Activated T-cell treated with anti-CD3 and anti-CD28 coated beads for 4 hours (primary cell): ENCODE results near the gene MLLT3.
A peak's percentile ranks its signal among the peaks of the same experiment; 100 is the strongest.

Experiments used
- DNase-seq: peaks from one replicate; pipeline ENCODE4 v3.0.0-alpha.2; 2020

The MLLT3 gene

DNA sequence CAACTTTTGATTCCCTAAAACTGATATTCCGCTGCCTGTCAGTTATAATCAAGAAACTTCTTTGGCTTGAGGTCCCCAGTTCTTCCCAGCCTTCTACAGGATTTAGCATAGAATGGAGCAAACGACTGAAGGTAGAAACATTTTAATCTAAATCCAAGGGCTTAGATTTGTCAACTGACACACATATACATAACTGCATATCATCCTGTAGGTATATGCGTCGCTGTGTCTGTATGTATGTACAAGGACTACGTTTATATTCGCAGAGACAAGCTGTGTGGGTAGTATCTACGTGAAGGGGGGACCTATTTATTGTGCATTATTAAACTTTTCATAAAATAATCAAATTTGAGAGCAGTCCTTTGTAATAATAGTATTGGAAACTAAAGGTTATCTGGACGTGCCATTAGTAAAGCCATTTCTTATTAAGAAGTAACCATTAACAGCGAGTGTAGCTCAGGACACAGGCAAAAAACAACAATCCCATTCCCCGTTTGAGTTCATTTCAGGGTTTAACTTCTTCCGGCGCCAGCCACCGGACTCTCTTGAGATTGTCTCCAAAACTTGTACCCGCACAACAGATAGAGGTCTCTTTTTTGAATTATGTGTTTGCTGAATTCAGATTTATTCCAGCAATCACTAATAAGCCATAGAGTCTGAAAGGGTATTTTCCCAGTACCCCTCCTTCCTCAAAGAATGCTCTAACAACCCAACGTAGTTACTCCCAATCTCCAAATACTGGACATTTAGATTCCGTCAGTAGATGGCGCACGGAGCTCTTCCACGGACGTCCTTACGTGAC, 2.1 kb upstream of the MLLT3 start:
- peak; percentile 17 for DNase-seq

DNA sequence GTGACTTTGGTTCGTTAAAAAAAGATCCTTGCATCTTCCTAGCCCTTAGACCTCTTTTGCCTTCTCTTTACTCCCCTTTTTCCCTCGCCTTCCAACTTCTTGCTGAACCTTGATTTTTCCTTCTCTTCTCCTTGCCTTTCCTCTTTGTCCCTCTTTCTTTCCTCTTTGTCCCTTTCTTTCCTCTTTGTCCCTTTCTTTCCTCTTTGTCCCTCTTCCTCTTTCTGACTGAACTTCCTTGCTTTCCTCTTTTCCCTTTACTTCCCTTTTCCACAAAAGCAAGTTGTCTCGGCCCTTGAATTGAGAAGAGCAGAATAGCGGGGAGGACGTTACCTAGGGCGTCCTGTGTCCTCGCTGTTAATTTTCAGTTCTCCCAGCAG, 1.4 kb upstream of the MLLT3 start:
- DNase-seq = no peak

DNA sequence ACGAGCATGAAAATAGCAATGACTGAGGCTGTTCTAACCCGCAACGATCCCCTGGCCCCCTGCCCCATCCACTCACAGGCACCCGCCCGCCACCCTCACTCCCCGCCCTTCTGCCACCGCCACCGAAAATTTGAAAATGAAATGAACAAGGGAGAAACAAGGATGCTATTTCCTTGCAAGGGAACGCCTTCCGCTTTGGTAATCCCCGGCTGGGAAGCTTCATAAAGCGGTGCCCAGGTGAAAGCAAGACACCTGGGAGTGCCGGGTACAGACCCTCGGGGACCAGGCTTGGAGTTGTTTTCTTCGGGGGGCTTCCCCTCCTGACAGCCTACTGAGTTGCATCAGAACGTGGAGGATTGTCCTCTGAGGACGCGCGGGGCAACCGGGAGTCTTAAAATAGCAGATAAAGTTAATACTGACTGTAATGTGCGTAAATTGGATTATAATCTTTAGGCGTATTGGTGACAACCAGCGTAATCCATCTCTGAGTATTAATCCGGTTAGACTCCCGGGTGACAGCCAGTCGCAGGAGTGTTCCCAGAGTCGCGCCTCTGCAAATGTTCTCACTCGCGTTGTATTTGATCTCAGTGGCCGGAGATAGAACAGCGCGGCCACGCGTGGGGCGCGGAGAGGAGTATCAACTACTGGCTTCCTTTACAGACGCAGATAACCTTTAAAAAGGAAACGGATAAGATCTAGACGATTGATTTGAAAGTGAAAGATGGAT, 885 bp upstream of the MLLT3 start:
- peak; percentile 45 for DNase-seq

DNA sequence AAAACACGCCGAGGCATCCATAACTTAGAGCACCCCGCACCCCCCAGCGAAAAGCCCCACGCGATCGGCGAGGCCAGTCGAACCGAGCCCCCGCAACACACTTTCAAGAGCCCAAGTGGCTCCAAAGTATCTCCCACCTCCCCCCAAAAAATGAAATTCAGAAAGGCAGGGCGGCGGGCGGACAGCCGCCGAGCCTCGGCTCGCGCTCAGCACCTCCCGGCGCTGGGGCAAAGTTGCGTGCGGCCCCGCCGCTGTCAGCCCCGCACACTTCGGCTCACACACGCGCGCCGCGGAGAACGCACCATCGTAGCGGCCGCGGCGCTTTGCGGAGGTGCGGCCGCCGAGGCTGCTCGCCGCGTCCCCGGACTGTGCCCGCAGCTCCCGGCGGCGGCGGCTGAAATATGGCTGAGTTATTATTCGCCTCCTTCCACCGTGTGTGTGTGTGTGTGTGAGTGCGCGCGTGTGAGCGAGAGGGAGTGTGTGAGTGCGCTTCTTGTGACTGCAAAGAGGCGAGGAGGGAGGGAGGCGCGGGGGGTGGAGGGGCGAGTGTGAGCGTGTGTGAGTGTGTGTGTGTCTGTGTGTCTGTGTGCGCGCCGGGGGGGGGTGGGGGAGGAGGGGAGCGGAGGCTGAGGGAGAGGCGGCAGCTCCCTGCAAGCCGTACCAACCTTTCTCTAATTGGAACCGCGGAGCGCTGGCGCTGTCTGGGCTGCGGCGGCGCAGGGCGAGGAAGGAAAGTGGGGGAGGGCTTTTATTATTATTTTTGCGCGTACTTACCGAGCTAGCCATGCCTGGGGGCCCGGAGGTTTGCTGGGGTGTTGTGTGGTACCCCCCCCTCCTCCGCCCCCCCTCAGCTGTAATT, 599 bp downstream of the MLLT3 start:
- peak; percentile 68 for DNase-seq

DNA sequence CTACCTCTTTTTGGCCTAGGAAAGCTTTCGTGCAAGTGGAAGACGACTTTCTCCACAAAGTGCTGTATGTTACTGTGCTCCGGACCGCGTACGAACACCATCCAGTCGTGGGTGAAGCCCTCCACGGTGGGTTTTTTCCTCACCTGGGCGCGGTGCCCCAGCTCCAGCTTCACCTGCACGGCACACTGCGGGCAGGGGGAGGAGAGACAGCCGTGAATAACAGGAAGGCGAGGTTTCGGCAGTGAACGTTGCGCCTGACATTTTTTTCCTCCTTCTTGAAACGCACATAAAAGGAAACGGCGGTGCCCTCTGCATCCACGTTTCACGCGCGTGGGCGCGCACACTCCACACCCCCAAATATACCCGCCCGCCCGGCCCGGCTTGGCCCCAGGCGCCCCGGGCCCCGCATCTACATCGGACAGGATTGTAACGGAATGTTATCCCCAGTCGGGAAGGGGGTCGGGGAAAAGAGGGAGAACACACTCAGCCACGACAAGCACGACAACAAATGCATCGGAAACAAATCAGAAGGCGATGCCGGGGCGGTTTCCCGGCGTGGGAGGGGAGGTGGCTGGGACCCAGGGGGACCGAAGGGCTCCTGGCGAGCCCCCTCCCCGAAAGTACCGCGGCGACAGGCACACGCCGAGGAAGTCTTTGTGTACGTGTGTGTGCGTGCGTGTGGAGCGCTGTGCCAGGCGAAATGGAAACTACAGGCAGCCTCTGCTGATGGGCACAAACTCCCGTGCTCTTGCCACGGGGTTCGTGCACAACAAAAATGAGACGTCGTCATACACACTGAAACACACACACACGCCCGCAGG, 1.4 kb downstream of the MLLT3 start:
- DNase-seq = peak; percentile 51

DNA sequence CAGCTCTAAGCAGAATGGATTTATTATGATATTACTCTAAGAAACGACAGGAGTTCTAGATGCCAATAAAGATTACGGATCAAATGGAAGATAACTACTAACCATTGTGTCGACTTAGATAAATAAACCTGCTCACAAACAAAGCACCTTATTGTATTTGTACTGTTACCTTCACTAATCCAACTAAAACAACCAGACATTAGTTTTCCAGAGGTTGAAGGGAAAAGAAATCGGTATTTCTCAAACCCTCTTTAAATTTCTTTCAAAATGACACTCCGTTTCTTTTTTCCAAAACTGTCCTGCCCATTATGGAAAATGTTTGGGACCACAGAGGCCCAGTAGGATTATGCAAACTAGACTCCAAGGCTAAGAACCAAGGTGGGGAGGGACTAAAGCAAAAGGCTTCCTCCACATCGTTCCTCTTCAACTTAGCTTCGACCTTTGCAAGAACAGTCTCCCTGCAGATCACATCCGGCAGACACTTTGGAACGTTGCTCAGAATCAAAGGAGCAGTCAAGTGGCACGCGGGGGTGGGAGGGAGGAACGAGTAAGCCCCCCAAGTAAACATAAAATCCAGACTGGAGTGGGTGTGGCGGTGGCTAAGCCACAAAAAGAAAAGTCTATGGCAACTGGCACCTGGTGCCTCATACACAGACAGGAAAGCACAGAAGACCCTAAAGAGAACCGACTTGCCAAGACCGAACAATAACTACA, 2.7 kb downstream of the MLLT3 start:
- no peak for DNase-seq

DNA sequence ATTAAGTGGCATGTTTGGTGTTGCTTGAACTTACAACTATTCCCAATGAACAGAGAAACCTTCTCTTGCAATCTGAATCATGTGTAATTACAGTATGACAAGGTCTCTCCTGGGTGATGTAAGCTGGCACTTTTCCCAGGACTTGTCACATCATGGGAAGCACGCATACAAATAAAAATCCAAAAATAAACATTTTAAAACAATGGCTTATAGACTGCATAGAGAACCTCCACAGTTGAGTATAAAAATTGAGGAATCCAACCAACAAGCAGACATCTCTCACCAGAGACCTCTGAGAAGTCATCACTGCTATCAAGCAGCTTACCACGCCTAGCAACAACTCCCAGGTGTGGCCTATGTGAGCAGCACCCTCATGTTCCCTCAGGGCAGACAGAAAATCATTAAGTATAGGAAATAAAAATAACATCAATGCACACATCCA, 3.9 kb downstream of the MLLT3 start:
- DNase-seq = no peak

DNA sequence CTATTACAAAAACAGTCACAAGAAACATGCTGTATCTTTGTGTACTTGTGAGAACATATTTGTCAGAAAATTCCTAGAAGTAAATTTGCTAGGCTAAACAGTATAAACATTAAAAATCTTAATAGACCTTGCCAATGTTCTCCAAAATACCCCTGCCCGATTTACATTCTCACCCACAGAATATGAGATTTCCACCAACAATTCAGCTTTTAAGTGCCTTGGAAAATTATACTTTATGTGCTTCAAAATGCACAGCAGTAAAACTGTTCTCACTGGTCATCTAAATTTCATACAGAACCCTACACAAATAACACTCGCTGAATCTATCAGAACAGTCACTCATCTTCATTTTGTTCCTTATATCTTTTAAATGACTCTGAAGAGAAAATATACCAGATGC, 5.5 kb downstream of the MLLT3 start:
- DNase-seq = no peak

DNA sequence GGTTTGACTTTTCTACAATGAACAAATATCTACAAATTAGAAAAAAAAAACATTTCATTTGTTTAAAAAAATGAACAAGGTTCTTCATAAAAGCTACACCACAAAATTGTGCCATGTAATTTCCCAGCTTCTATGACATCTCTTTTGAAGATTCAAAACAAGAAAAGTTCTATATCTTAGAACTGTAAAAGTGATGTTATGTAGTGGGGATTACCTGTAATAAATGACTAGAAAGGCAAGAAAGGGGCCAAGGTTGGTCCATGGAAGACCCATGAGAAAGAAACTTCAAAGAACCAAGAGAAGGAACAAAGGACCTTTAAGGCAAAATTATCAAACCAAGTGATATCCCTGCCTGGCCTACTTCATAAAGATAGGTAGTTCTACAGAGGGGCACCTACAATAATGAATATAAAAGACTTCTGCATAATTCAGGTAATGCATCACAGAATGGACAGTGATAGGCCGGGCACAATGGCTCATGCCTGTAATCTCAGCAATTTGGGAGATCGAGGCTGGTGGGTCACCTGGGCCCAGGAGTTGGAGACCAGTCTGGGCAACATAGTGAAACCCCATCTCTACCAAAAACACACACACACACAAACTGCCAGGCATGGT, 7.6 kb downstream of the MLLT3 start:
- DNase-seq = no peak

DNA sequence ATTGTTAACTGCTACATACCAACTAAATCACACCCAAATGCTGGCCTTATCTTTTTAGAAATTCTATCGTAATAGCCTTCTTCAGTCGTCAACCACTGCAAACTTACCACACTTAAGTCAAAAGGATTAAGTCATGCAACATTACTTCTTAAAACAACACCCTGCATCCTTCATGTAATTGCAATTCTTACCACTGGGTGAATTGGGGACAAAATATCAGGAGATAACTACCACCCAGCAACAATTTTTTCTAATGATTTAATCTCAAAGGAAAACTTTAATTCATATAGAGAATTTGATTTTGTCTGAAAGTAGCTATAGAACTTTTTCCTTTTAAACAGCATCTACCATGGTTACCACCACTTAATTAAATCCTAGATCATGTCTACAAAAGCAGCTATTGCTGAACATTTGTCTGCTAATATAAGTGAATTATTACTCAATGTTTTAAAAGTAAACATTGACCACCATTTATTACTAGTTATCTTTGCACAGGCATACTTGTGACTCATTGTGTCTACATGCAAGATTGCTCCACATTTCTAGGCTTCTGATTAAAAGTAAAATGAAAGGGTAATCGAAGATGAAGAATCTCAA, 10.5 kb downstream of the MLLT3 start:
- no peak for DNase-seq

DNA sequence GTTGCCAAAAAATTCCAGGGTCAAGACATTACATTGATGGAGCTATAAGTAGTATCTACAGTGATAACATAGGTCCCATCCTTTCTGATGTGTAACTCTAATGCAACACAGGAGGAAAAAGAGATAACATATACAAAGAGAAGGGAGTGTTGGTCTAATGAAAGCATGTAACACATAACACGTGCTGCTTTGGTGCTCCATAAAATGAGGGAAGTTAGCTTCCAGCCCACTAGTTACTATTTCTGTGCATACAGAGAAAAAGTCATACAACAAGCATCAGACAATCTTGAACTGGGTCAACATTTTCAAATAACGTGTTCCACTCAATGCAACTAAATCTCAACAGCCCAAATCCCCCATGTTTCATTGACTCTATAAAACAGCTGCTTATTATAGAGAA, 11.7 kb downstream of the MLLT3 start:
- no peak for DNase-seq

DNA sequence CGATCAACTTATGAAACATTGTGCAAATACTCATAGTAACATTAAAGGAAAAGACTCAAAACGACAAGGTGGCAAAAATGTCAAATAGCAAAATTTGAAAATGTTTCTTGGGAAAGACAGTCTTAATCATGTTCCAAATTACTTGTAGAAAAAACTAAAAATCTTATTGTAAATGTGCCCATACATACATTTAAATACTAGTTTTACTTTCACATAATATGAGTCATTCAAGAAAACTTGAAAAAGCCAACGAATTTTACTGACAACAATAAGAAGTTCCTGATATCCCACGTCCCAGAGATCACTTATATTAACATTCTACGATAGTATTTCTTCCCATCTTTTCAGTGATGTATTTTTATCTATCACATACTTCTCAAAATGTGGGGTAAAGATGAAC, 13.7 kb downstream of the MLLT3 start:
- DNase-seq = no peak

DNA sequence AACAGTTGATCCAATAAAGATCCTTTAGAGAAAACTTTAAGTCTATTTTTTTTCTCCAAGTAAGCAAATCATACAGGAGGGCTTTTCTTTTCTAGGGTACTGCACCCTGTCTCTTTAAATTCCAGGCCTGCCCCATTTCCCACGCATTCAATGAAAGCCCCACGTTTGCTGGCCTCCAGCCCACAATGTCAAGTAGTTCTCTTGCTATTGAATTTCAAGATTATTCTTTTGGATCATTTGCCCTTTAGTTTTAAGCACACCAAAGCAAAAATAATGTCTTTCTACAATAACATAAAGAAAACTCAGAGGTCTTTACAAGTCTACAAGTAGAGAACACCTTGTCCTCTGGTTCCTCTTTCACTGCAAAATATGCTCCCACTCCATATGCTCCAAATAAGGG, 15.6 kb downstream of the MLLT3 start:
- no peak for DNase-seq

DNA sequence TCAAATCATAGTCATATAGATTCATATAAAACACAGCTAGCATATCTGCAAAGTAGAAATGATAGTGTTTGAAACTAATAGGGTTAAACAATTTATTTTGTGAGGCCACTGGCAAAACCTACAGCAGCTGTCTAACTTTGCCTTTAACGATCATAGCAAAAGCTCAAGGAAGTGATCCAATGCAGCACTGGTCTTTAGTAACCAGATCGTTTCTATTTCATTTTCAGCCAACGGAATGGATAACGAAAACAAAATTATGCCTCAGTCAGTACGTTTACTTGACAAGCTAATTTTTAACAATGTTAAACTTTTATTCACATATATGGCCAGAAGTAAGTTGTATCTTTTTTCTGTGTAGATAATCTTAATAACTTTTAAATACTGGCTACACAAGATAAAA, 17.7 kb downstream of the MLLT3 start:
- DNase-seq = no peak

DNA sequence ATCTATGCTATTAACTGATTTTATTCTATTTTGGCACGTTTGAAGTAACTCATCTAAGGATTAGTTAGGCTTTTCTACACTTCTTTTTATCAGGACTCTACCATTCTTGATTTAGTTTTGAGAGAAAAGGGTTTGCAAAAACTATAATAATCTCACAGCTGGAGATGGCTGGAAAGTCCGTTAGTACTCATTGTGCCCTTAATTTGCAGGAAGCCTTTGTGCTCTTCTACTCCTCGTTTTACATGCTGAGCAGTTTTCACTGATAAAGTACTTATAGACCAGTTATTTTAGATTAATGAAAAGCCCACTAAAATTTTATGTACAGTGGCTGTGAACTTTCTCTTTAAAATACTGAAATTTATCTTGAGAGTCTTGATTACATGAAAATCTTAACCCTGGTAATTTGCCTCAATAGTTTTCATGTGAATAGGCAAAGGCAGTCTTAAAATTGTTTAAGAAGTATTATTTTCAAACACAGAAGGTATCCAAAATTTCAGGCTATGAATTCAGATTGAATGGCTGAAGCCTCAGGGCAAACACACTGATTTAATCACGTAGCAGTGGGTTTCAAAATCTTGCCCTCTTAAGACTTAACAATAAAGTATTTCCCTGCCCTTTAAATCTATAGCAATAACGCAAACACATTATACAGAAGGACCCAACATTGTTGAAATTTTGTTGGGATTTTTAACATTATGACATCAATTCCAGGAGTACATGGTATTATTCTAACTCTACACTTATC, 18.6 kb downstream of the MLLT3 start:
- DNase-seq = no peak

DNA sequence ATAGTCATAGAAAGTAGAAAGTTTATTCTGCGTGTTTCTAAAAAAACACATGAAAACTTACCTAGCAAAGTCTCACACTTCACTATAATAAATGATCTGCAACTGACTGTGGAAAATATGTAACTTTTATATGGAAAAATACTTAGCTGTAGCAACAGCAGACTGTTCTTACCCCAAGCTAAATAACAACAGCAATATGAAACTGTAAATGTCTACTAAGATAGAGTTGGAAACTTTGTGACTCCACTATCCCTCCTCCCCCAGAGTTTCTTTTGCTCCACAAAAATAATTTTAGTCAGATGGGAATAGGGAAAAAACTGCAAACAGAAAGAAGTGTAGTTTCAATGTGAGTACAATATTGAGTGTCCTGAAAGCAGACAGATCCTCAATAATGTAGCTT, 21.0 kb downstream of the MLLT3 start:
- DNase-seq = no peak

DNA sequence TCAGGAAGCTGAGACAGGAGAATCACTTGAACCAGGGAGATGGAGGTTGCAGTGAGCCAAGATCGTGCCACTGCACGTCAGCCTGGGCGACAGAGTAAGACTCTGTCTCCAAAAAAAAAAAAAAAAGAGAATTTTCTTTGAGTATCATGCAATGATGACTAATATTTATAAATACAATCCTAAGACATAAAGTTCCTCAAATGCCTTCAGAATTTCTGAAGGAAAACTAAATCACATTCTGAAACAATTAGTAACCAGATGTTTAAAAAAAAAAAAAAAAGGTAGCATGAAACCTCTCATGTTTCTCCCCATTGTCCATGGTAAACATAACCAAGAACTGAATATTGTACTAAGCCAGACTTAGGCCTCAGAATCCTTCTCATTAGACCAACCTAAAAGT, 23.1 kb downstream of the MLLT3 start:
- no peak for DNase-seq

DNA sequence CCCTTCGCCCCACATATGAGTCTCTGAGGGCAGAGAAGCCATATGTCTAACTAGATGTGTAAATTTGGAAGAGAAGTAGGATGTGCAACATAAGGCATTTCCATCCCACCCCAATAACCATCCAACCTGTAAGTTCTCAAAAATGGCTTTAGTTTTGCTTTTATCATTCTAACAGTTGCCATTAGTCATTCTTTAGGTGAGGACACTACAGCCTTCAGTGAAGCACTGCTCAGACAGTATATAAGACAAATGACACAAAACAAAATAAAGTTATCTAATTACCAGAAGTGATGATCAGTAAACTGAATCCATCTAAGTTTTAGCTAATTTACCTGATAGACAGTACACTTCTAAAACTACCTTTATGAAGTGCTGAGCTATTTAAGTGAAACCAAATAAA, 23.9 kb downstream of the MLLT3 start:
- DNase-seq = no peak

DNA sequence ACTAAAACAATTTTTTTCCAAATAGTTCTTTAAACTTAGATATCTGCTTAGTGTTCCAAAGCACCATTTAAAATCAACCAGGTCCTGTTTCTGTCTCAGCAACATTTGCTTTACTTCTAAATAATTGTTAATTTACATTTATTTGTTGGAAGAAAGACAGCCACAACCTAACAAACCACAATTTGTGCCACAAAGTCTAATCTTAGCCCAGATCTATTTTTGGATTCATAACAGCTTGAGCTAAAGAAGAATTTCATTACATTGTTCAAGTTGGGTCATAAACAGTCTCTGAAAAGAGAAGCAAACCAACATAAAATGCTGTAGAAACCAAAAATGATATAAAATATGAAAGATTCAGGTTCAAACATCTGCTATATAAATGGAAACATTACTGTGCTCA, 24.4 kb downstream of the MLLT3 start:
- DNase-seq = no peak

DNA sequence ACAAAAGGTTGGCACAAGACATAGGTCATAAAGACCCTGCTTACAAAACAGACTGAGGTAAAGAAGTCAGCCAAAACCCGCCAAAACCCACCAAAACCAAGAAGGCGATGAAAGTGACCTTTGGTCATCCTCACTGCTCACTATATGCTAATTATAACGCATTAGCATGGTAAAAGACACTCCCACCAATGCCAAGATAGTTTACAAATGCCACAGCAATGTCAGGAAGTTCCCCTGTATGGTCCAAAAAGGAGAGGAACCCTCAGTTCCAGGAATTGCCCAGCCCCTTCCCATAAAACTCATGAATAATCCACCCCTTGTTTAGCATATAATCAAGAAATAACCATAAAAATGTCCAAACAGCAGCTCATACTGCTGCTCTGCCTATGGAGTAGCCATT, 27.7 kb downstream of the MLLT3 start:
- DNase-seq = no peak
